Measurements from ENCODE around the gene TRIB2.
A peak's percentile ranks its signal among the peaks of the same experiment; 100 is the strongest.

TRIB2 gene

GRCh38 chr2:12701786-12702167 is 15.0 kb upstream of the TRIB2 start:
- DNase-seq: no peak

GRCh38 chr2:12702168-12703121 is 14.3 kb upstream of the TRIB2 start:
- DNase-seq: peak; percentile 71

GRCh38 chr2:12704378-12704777 is 12.4 kb upstream of the TRIB2 start:
- DNase-seq: no peak

GRCh38 chr2:12705230-12705629 is 11.5 kb upstream of the TRIB2 start:
- DNase-seq: no peak

- DNase-seq: no peak
These were observed 11.0 kb upstream of the TRIB2 start for GRCh38 chr2:12705742-12706141.

GRCh38 chr2:12708508-12709206 is 8.1 kb upstream of the TRIB2 start:
- DNase-seq: no peak

GRCh38 chr2:12709207-12709522 is 7.6 kb upstream of the TRIB2 start:
- no peak for DNase-seq

GRCh38 chr2:12710301-12710700 is 6.4 kb upstream of the TRIB2 start:
- DNase-seq: no peak

GRCh38 chr2:12711339-12711738 is 5.4 kb upstream of the TRIB2 start:
- DNase-seq: no peak

GRCh38 chr2:12712881-12713280 is 3.9 kb upstream of the TRIB2 start:
- DNase-seq: no peak

GRCh38 chr2:12714391-12715221 is 2.1 kb upstream of the TRIB2 start:
- no peak for DNase-seq

GRCh38 chr2:12715258-12716031 is 1.3 kb upstream of the TRIB2 start:
- no peak for DNase-seq

- peak; percentile 50 for DNase-seq
These were observed 779 bp upstream of the TRIB2 start for GRCh38 chr2:12716032-12716281.

- DNase-seq: peak; percentile 83
These were observed 667 bp downstream of the TRIB2 start for GRCh38 chr2:12717191-12718014.

- DNase-seq: peak; percentile 34
These were observed 1.4 kb downstream of the TRIB2 start for GRCh38 chr2:12718015-12718671.

GRCh38 chr2:12718711-12719399 is 2.1 kb downstream of the TRIB2 start:
- peak; percentile 25 for DNase-seq

GRCh38 chr2:12719400-12720277 is 2.9 kb downstream of the TRIB2 start:
- DNase-seq: no peak

- DNase-seq: no peak
These were observed 3.5 kb downstream of the TRIB2 start for GRCh38 chr2:12720278-12720620.

- no peak for DNase-seq
These were observed 4.1 kb downstream of the TRIB2 start for GRCh38 chr2:12720754-12721378.

All from COR-L47 (cell line).